Stimulated activated CD4-positive, alpha-beta T cell treated with anti-CD3 and anti-CD28 coated beads, Interleukin-15, amount 100 ng/mL, for 24 hours (primary cell): ENCODE measurements around the gene RIBC2.
A peak's percentile ranks its signal among the peaks of the same experiment; 100 is the strongest.
"Not testable (repeated sequence)": the region's sequence is repeated elsewhere in the genome, so short reads cannot be mapped to it uniquely, and the experiment has no call there.

Source experiments
- DNase-seq: peaks from one replicate; pipeline ENCODE4 v3.0.0-alpha.2; 2020

The RIBC2 gene

GRCh38 chr22:45425101-45425500 lies 11.6 kb downstream of the RIBC2 start:
- no peak for DNase-seq

DNA sequence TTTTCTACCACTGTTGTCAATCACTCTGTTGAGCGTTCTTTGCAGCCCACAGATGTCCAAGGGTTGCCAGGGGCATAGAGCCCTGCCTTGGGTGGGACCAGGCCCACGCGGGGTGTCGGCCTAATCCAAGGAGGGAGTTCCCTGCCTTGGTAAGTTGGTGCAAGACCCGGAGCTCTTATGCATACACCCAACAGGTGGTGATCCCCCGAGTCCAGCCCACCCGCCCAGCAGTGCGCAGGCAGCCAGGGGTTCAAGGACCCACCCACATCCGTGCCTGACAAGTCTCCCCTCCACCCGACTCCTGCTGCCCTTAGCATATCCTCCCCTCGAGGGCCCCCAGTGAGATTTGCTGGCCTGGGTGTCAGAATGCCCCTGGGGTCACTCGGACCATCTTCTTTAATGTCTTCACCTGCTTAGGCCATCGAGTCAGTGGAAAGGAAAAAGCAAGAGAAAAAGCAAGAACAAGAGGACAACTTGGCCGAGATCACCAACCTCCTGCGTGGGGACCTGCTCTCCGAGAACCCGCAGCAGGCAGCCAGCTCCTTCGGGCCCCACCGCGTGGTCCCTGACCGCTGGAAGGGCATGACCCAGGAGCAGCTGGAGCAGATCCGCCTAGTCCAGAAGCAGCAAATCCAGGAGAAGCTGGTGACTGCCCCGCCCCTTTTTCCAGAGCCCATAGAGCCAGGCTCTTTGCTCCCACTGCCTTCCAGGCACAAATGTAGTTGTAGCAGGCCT lies 12.2 kb downstream of the RIBC2 start:
- DNase-seq = no peak

DNA sequence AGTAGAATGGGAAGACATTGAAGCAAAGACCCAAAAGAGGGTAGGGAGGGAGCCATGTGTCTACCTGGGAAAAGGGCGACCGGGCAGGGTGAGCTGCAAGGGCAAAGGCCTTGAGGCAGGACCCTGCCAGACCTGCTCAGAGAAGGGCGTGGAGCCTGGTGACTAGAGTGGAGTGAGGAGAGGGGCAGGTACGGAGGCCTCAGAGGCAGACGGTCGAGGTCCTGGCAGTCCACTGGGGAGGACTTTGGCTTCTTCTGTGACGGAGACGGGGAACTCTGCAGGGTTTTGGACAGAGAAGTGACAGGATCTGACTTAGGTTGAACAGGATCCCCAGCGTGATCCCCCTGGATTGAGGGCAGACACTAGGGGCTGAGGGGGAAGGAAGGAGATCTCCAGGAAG lies 12.9 kb downstream of the RIBC2 start:
- no peak for DNase-seq

DNA sequence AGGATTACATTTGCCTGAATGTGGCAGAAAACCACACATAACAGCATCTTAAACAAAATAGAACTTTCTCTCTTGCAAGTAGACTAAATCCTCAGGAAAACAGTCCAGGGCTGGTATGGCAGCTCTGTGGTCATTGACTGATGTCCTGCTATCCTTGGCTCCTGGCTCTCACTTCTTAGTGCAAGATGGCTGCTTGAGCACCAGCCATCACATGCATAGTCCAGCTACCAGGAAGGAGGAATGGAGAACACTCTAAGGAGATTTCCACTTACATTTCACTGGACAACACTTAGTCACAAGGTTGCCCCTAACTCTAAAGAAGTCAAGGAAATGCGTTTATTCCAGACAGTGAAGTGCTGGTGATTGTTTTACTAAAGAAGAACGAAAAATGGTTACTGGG lies 13.6 kb downstream of the RIBC2 start:
- DNase-seq = no peak

GRCh38 chr22:45428391-45429385 lies 15.2 kb downstream of the RIBC2 start:
- no peak for DNase-seq

DNA sequence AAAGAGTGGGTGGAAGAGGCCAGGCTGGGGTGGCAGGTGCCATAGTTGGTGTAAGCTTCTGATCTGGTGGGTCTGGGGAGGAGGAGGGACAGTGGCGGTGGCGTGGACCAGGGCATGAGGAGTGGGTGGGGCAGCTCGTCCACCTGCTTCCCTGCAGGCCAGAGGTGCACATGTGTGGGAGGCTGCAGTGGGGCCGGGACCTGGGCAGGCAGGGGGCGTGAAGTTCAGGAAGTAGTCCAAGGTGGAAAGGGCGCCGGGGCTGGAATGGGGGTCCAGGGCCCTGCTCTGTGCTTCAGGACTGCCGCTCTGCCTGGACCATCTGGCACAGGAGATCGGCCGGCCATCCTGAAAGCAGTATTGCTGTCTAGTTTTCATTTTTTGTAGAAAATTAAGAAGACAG lies 15.9 kb downstream of the RIBC2 start:
- DNase-seq = no peak

DNA sequence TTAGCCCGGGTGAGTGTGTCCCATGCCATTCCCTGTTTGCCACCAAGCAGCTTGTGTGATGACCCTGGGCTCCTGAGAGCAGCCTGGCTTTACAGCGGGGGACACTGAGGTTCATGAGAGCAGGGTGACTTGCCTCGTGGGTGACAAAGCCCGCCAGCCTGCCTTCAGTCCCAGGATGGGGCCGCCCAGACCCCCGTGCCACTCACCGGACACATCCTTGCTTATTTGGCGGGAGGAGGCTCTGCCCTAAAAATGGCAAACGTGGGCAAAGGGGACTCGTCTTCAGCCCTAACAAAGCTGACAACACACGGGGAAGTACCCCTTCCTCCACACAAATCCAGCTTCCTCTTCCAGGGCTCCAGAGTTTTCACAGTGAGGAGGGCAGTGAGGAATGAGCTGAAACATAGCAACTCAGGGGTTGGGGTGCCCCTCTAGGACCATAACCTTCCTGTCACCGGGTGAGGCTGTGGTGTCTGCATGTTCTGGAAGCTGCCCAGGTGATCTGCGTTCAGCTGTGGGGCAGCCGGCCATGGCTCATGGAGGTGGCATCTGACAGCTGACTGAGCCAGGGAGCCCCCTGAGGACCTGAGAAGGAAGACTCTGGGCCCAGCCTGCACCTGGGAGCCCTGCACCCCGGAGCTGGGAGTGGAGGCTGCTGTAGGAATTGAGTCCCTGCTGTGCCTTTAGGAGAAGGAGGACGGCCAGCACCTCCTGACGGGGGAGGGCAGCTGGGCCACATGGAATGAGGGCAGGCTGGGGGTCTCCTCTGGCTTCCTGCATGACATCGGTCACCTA lies 16.7 kb downstream of the RIBC2 start:
- DNase-seq = no peak

DNA sequence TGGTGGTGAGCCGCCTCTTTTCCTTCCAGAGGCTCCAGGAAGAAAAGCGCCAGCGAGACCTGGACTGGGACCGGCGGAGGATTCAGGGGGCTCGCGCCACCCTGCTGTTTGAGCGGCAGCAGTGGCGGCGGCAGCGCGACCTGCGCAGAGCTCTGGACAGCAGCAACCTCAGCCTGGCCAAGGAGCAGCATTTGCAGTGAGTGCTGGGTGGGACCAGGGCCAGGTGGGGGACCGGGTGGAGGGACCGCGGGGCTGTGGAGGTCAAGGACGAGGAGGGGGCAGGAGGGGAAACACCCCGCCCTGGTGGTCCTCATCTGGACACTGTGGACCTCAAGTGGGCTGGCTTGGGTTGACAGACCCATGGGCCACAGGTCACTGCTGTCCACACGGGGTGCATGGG lies 17.4 kb downstream of the RIBC2 start:
- no peak for DNase-seq

DNA sequence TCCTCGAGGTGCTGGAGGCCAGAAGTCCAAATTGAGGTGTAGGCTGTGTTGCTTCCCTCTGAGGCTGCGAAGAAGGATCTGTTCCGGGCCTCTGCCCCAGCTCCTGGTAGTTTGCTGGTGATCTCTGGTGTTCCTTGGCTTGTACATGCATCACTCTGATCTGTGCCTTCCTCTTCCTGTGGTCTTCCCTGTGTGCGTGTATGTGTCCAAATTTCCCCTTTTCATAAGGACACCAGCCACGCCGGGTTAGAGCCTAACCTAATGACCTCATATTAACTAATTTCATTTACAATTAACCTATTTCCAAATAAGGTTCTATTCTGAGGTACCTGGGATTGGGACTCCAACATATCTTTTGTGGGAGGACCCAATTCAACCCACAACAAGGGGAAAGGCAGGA lies 21.5 kb downstream of the RIBC2 start:
- no peak for DNase-seq

DNA sequence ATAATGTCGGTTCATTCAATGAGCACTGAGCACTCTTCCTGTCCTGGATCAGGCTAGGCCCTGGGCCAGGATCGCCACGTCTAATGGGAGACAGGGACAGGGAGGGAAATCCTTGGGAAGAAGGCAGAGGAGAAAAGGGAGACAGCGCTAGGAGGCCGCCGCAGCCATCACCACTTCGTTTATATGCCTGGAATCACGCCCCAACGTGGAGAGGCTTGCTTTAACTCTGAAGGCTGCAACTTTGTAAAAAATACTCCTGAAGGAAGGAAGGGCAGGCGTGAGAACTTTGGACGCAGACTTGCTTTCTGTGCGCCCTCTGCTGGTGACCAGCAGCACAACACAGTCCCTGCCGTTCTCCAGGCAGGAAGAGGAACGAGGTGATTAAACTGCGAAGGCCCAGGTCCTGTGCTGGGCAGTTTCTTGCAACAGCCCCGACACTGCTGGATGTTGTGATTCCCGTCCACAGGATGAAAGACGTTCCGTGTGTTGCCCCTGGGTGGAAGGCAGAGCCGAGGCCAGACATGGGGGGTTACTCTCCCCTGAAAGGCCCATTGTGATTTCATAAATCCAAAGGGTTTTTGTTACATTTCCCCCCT lies 22.1 kb downstream of the RIBC2 start:
- DNase-seq = peak; percentile 85

- DNase-seq = not testable (repeated sequence)
These were observed 23.5 kb downstream of the RIBC2 start for GRCh38 chr22:45436871-45437517.

GRCh38 chr22:45438336-45438735 lies 24.8 kb downstream of the RIBC2 start:
- no peak for DNase-seq

- not testable (repeated sequence) for DNase-seq
These were observed 27.2 kb downstream of the RIBC2 start for GRCh38 chr22:45440688-45441087.

DNA sequence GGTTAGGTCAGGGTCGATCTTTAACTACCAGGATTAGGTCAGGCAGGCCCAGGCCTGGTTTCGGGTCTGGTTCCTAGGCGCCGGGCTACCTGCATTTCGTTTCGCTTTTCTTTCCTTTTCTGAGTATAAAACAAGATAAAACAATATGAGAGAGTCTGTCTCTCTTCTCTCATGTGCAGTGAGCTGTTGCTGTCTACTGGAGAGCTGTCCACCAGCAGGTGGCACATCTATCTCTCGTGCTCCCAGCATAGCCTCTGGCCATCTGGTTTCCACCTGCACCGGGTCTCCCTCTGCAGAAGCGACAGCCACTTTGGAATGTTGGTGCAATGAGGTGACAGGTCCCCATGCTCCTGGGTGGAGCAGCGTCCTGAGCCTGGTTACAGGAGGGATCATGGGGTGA lies 27.6 kb downstream of the RIBC2 start:
- peak; percentile 48 for DNase-seq

DNA sequence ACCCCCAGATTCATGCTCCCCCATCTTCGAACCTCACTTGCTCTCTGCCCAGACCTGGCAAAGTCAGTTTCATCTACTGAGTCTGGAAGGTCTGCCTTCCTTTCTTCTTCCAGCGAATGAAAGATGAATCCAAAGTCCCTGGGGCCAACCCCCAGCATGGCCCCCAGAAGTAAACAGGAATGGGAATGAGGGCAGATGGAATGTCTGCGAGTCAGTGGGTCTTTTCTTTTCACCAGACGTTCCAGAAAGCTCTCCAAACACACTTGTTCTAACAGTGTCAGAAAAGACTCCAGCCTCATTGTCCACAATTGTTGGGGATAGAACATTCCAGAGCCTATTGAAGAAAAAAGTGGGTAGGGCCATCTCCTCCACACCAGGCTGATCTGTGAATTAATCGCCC lies 28.6 kb downstream of the RIBC2 start:
- no peak for DNase-seq

DNA sequence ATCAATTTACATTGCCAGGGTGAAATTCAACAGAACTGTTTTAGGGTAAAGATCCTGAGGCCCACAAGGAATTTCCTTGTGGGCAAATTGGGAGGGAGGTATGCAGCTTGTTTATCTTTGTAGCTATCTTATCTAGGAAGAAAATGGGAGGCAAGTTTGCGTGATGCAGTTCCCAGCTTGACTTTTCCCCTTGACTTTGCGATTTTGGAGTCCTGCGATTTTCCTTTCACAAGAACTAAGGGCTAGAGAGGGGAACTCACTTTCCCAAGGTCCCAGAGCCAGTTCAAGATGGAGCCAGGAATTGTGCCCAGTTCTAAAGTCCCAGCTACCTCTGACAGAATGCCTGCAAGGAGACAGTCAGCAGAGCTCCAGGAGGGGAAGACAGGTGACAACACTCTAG lies 30.7 kb downstream of the RIBC2 start:
- no peak for DNase-seq

- no peak for DNase-seq
These were observed 31.7 kb downstream of the RIBC2 start for GRCh38 chr22:45445031-45445710.

- no peak for DNase-seq
These were observed 32.7 kb downstream of the RIBC2 start for GRCh38 chr22:45446216-45446615.

- DNase-seq = not testable (repeated sequence)
These were observed 34.1 kb downstream of the RIBC2 start for GRCh38 chr22:45447596-45447995.

DNA sequence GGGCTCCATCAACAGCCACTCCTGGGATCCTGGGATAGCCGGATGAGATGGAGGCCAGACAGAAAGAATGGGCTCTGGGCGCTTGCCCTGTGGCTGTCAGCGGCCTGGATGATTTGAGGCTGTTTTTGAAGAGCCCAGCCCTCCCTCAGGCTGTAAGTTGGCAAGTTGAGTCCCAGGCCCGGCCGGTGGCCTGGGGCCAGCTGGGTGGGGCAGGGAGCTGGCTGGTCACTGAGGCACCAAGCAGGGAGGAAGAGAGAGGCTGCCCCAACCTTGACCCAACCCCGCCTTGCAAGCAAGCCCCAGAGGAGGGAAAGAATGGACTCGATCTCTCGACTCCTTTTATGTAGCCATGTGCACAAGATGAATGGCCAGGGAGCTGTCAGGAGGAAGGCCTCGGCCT lies 34.9 kb downstream of the RIBC2 start:
- DNase-seq = no peak

- DNase-seq = not testable (repeated sequence)
These were observed 35.9 kb downstream of the RIBC2 start for GRCh38 chr22:45449442-45449841.
